Stimulated activated CD4-positive, alpha-beta T cell treated with anti-CD3 and anti-CD28 coated beads, Interleukin-4, amount 100 ng/mL, for 4 hours (primary cell): ENCODE measurements around the gene AQP10.
A peak's percentile ranks its signal among the peaks of the same experiment; 100 is the strongest.
"Not testable (repeated sequence)": the region's sequence is repeated elsewhere in the genome, so short reads cannot be mapped to it uniquely, and the experiment has no call there.

Experiments
- DNase-seq, 2 experiments: peaks; one replicate each; pipeline ENCODE4 v3.0.0-alpha.2; 2020

The AQP10 gene

DNA sequence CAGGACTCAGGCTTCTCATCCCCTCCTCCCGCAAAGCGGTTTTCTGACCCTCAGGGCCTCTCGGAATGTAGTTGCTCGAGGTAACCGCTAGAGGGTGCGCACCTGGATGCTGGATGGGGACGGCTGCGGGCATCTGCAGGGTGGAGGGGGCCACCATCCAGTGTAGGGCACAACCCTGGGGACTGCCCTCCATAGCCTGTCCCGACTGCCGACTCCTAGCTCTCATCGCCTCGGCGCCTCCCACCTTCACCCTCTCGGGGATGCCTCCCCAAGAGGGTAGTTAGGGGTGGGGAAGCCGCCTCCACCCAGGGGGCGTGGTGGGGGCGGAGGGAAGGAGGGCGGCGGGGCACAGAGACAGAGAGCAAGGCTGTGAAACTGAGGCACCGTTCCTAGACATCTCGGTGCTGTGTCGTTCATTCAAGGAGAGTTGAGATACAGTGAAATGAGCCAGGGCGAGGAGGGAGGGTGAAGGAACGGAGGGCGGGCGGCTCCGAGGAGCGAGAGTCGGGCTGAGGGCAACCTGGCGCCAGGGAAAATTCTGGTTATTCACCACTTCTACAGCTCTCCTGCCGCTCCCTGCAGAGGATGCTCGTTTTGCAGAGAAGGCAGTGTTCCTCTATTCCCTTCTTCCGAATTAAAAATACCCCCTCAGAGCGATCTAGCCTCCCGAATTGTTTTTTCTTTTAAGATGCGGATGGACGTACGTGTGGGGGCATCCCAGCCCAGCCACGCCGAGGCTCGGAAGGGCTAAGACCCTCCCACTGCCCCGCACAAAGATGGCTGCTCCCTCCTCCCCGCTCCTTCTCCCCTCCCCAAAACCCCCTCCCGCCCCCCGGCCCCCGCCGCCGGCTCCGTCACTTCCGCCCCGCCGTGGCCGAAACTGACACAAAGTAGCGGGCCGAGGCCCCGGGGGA, 4.0 kb downstream of the AQP10 start, which contains the start of gene ATP8B2:
Gene ATP8B2, plus strand, starts transcription at position 857 of the 914 bp plus-strand sequence. CDS start 2,617 bp downstream, outside the sequence.
- peak; percentile 75 for DNase-seq

DNA sequence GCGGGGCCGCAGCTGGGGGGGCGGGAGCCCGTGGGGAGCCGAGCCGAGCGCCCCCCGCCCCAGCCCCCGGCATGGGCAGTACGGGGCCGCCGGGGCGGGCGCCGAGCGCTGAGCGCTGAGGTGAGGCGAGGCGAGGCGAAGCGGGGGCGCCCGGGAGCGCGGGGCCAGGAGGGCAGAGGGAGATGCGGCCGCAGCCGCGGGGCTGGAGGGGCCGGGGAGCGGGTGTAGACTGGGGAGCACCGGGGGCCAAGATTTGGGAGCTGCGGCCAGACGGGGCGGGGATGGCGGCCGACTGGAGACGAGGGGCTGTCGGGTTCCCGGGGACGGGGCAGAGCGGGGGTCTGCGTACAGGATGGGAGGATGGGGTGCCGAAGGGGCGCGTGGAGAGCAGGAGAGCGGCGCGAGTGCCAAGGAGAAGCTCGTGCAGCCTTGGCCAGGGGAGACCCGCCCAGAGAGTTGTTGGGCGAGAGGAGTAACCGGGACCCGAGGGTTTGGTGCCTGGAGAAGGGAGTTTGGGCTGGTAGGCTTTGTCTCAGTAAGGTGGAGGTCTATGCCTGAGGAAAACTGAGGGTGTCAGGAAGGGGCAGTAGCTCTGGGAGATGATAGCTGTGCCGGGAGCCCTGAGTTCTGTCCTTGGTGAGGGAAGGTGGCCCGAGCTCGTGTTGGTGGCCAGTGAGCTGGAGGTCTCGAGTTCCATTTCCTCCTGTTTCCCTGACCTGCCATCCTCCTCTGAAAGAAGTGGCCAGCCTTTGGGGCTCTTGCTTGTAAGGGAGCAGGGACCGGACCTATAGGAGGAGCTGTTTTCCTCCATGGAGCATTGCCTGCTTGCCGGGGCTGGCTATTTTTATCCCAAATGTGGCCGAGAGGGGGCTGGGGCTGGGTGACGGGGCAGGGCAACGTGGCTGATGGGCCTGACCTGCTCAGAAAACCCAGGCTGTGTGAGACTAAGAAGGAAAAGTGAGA, 5.0 kb downstream of the AQP10 start:
- DNase-seq: peak in 1 of 2 experiments; percentile 26

DNA sequence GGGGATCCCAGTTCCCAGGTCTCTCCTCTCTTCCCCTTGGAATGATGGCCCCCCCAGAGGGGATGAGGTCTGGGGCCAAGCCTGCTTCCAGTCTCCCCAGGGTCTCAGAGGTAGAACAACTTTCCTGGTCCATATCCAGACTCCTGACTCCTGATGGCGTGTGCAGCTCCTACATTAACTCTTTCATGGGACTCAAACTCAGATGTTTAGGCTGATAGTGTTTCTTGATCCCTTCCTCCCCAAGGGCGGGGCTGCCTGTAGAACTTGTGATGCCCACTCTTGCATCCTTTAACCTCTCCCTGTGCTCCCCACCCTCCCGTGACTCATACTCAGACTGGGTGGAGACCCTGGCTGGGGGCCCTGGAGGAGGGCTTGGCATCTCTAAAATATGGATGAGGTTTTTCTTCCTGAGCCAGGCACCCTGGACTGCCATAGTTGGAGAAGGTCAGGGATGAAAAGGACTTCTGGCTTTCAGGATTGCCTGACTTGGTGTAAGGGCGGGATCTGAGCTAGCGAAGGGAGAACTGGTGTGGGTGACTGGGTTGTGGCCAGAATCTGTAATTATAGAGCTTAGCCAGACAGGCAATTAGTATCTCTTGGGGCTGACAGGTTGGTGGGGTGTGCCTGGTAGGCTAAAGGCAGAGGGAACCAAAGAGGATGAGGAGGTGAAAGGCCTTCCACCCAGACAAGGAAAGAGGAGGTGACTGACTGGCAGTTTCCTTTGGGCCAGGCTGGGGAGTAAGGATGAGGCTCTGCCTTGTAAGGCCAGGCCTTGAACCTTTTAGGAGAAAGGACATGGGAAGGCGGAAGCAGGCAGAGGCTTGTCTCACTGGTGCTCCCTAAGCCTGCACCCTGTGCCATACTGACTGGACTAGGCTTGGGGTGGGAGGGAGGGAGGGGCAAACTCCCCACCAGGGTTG, 5.9 kb downstream of the AQP10 start:
- no peak for DNase-seq

DNA sequence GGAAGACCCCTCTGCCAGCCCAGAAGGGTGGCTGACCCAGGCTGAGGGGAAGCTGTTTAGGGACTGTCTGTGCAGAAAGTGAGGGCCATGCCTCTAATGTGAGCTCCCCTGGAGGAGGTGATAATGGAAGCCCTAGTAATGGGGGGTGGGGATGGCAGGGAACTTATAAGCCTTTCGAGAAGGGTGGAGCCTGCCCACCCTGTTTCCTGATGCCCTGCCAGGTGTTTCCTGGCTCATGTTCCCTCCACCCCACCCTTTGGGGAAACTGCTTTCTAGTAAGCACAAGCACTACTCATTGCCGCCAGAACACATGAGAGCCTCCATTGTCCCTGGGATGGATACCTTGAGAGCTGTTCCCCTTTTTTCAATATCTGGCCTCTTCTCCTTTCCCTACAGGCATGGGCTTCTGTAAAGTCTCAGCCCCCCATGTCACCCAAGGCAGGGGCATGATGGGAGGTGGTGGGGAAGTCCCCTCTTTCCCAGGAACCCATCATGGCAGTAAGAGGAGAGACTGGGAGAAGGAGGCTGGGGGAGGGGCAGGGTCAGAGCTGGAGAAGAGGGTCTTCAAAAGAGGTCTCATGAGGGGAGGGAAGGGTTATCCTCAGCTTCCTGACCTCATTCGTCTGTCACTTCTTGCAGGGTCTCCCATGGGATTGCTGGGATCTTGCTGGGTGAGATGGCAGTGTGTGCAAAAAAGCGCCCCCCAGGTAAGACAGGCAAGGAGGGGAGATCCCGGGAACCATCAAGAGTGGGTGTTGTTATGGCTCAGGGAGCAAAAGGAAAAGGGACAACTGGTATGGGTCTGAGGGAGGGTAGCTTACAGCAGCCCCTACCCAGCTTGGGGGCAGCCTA, 6.8 kb downstream of the AQP10 start:
- no peak for DNase-seq

DNA sequence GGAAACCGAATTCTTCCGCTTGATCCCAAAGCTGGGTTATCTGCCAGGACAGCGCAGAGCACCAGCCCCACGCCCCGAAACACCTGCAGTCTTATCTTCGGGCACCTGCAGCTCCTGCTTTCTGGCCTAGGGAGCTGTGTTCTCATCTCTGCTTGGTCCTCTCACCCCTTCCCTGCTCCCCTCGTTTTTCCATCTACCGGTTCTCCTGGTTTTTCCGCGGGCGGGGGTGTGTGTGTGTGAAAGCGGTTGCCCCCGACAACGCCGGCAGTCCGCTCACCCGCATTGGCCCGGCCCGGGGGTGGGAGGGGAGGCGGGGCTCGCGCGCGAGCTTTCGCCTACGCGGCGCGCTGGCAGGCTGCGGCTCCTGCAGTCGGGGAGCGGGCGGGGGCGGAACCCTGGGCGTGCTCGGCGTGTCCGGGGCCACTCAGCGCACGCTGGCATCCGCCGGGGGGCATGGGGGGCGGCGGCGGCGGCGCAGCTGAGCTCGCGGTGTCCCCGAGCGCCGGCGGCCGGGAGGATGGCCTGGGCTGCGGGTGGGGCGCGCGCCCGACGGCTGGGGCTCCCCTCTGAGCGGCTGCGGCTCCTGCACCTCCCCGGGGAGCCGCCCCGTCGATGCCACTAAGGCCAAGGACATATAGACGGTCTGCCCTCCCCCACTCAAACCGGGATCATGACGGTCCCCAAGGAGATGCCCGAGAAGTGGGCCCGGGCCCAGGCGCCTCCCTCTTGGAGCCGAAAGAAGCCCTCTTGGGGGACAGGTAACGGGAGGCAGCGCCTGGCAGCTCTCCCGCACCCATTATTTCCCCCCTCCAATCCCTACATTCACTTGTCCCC, 7.6 kb downstream of the AQP10 start:
- peak; percentile 89 to 90 for DNase-seq

DNA sequence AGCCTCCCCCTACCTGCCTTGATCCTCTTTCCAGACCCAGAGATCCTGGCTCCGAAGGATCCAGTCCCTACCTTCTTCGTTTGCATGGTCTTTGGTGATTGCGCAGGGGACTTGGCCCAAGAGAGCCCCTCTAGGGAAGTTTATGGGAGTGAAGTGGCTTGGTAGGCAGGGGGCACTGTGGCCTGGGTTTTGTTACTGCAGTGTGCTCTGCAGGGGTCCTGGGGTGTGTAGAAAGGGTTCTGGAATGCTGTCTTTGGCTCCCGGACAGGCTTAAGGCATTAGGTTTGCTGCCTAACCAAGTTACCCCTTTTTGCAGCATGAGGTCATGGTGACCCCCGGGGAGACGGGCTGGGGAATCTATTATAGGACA, 8.2 kb downstream of the AQP10 start:
- no peak for DNase-seq

DNA sequence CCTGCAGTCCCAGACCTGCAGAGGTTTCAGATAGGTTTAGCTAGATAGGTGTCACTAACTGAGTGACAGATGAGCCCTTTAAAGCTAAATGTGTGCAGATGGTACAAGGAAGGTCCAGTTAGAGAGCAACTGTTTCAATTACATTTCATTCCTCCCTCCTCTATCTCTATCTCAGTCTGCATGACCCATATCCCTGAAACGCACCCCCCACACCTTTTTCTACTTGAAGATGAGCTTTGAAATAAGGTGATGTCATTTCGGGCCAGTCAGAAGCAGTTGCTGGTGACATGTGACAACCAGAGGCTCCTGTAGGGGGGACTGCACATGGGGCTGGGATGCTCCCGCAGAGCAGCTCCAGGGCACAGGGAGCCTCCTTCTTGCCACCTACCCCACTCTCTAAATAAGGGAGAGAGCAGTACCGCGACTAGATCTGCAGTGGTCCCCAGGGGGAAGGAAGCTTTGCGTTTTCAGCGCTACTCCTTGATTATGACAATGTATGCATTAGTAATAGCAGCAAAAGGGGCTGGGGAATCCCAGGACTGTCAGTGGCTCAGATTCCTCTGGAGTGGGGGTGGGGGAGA, 8.7 kb downstream of the AQP10 start:
- DNase-seq: peak in 1 of 2 experiments; percentile 43

DNA sequence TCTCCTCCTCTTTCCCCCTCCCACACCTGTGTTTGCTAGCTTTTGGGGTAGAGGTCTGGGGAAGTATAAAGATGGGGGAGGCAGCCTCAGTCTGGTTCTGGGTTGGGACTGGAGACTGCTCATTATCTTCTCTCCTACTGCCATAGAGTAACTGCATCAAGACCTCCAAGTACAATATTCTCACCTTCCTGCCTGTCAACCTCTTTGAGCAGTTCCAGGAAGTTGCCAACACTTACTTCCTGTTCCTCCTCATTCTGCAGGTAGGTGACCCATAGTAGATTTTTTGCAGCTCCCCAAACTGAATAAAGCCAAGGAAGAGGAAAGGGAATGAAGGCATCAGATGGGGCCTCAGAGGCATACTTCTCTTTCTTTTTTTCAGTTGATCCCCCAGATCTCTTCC, 9.8 kb downstream of the AQP10 start:
- no peak for DNase-seq

DNA sequence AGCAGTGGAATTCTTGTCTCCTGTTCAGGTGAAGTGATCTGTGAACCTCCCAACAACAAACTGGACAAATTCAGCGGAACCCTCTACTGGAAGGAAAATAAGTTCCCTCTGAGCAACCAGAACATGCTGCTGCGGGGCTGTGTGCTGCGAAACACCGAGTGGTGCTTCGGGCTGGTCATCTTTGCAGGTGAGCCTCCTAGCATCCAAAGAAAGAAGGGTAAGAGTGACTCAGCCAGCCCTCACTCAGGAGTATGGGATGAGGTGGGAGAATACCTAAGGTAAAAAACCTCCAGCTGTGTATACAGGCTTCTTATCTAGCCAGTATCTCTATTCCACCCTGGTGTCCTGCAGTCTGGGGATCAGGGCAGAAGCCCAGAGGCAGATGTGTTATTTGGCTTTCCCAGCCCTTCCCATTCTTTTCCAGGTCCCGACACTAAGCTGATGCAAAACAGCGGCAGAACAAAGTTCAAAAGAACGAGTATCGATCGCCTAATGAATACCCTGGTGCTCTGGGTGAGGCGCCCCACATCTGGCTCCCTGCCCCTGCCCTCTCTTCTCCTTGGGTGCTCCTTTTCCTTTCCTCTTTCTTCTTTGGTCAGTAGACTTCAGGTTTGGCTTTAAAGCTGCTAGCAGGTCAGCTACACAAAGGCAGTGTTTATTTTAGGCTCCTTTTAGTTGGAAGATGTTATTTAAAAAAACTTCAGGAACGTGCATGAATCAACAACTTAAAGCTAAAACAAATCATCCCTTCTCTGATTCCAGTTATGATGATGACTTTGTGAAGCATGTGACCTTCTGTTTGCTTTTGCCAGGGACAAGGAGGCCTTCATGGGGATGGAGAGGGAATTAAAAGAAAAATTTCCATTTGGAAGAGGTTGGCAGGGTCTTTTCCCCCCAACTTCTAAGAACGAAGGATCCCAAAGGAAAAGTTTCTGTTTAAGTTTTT, 13.5 kb downstream of the AQP10 start:
- DNase-seq: no peak

DNA sequence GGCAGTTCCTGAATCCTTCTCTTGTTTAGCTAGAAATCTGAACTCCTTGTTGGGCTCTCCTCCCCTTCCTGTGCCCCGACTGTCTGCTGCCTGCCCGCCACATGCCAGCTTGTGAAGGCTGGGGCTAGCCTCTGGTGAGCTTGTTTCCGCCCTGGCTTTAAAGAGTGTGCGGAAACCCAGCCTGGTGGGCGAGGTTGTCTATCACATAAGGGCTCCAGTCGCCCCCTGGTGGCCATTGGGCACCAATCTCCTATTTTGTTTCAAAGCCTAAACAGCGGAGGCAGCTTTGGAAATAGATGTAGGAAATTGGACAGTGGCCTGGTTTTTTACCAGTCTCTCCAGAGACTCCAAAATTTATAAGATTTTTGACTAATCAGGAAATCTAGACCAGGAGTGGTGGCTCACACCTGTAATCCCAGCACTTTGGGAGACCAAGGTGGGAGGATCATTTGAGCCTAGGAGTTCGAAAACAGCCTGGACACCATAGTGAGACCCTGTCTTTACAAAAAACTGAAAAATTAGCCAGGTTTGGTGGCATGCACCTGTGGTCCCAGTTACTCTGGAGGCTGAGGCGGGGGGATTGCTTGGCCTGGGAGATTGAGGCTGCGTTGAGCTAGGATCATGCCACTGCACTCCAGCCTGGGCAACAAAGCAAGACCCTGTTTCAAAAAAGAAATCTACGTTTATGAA, 14.3 kb downstream of the AQP10 start:
- peak; percentile 90 to 91 for DNase-seq

DNA sequence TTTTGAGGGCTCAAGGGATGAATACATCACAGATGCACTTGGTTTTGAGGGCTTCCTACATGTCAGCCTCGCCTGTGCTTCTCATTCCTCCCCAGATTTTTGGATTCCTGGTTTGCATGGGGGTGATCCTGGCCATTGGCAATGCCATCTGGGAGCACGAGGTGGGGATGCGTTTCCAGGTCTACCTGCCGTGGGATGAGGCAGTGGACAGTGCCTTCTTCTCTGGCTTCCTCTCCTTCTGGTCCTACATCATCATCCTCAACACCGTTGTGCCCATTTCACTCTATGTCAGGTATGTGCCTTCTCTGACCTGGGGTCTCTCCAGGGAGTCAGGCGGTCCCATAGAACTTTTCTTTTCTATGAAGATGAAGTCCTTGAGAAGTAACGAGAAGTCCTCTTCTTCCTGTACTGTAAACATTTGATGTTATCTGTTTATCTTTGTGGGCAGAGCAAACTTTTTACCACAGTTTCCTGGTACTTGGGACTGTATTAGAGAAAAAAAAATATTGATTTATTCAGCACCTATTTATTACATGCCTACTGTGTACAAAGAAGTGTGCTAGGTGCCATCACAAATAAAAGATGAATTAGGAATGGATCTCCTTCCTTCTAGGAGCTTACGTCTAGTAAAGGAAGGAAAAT, 16.5 kb downstream of the AQP10 start:
- no peak for DNase-seq

DNA sequence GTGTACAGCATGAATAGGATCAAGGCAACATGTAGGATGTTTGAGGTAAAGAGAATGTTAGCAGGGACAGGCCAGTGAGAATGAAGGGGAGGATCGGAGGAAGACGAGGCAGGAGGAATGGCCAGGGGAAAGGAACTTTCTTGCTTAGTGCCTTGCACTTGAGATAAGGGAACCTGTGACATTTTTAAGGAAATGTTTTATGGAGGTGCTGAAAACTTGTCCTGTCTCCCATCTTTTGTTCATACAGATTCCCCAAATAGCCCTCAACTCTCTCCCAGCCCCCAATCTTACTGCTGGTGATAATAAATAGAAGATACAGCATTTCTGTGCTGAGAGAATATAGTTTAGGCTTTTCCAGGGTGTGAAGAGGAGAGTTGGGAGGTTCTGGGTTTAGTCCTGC, 18.0 kb downstream of the AQP10 start:
- no peak for DNase-seq

DNA sequence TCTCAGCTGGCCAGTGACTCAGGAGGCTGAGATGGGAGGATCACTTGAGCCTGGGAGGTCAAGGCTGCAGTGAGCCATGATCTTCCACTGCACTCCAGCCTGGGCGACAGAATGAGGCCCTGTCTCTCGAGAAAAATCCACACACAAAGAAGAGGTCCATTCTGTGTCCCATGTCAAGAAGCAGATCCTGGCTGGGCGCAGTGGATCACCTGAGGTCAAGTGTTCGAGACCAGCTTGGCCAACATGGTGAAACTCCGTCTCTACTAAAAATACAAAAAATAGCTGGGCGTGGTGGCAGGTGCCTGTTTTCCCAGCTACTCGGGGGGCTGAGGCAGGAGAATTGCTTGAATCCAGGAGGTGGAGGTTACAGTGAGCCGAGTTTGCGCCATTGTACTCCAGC, 20.5 kb downstream of the AQP10 start:
- DNase-seq: not testable (repeated sequence)

DNA sequence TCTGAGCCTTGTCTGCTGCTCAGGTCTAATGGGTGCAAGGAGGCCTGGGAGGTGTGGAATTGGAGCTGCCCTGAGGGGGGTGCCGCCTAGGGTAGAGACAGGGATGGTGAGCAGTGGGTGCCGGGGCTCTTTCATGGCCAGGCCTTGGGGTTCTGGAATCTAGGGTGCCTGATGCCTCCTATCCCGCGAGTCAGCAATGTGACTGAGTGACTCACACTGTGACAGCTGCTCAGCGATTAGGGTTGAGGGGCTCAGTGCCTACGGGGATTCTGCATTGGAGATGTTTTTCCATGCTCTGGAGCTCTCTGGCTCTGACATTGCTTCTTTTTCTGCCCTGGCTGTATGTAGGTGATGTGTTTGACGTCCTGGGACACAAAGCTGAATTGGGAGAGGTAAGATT, 21.2 kb downstream of the AQP10 start:
- DNase-seq: peak in 1 of 2 experiments; percentile 47

DNA sequence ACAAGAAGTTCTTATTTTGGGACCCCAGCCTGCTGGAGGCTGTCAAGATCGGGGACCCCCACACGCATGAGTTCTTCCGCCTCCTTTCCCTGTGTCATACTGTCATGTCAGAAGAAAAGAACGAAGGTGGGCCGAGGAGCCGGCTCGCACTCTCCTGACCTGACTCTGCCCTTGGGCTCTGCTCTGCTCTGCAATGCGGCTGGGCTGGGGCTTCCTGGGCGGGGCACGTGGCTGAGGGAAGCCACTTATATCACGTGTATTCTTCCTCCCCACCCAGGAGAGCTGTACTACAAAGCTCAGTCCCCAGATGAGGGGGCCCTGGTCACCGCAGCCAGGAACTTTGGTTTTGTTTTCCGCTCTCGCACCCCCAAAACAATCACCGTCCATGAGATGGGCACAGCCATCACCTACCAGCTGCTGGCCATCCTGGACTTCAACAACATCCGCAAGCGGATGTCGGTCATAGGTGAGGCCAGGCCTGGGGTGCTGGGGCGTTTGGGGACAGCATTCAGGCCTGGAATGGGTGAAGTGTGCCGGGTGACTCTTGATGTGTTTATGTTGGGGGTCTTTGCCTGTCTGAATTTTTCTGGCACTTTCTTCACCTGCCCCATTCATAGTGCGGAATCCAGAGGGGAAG, 22.1 kb downstream of the AQP10 start:
- DNase-seq: peak; percentile 66 to 72

DNA sequence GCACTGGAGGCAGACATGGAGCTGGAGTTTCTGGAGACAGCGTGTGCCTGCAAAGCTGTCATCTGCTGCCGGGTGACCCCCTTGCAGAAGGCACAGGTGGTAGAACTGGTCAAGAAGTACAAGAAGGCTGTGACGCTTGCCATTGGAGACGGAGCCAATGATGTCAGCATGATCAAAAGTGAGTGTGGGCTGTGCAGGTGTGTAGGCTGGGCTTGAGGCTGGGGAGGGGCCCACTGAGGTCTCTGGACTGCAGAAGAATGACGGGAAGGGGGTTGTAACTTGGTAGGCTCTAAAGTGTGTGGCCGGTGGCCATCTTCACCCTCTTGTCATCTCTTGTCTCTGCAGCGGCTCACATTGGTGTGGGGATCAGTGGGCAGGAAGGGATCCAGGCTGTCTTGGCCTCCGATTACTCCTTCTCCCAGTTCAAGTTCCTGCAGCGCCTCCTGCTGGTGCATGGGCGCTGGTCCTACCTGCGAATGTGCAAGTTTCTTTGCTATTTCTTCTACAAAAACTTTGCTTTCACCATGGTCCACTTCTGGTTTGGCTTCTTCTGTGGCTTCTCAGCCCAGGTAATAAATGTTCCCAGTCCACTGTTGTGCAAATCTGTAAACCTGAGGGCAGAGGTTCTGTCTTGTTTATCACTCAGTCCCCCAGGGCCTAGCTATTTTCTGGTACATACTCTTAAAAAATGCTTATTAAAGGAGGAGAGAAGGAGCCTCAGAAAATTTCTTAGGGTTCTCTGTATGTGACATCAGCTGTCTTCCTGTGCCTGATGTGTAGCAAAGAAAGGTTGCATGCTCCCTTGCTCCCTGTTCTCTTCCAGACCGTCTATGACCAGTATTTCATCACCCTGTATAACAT, 24.3 kb downstream of the AQP10 start:
- DNase-seq: peak; percentile 62 to 71
